WERI-Rb-1 (cell line): Measurements from ENCODE around the gene SEZ6.

ENCODE experiments used
- DNase-seq: peaks from one replicate; pipeline ENCODE4 v3.0.0-alpha.2; 2020
- H3K27ac ChIP-seq: fragments of 250-450 bp; sonication (Bioruptor Pico); 2 replicates; pipeline ENCODE4 v1.5.1; 2020; ENCODE audit warnings: mild to moderate bottlenecking, moderate library complexity
- H3K27me3 ChIP-seq: fragments of 250-450 bp; sonication (Bioruptor Pico); 2 replicates; pipeline ENCODE4 v1.5.1; 2021; ENCODE audit warnings: mild to moderate bottlenecking, low read depth, moderate library complexity; ENCODE audit not compliant: insufficient read depth, severe bottlenecking
- H3K36me3 ChIP-seq: fragments of 250-450 bp; sonication (Bioruptor Pico); 2 replicates; pipeline ENCODE4 v1.5.1; 2020; ENCODE audit warnings: mild to moderate bottlenecking, moderate library complexity
- H3K4me3 ChIP-seq: 2 replicates; pipeline ENCODE4 v1.5.1; 2011; ENCODE audit warnings: low read depth, mild to moderate bottlenecking, control low read depth, low read length
- H3K9me3 ChIP-seq: fragments of 250-450 bp; sonication (Bioruptor Pico); 2 replicates; pipeline ENCODE4 v1.5.1; 2021; ENCODE audit warnings: mild to moderate bottlenecking, moderate library complexity; ENCODE audit not compliant: severe bottlenecking
- TF ChIP-seq, protein P1 (sequence below): IDR thresholded peaks from 2 replicates; pipeline ENCODE4 v1.5.1; 2011; ENCODE audit warnings: low read depth, mild to moderate bottlenecking, control low read depth, inconsistent platforms, low read length

SEZ6 gene

DNA sequence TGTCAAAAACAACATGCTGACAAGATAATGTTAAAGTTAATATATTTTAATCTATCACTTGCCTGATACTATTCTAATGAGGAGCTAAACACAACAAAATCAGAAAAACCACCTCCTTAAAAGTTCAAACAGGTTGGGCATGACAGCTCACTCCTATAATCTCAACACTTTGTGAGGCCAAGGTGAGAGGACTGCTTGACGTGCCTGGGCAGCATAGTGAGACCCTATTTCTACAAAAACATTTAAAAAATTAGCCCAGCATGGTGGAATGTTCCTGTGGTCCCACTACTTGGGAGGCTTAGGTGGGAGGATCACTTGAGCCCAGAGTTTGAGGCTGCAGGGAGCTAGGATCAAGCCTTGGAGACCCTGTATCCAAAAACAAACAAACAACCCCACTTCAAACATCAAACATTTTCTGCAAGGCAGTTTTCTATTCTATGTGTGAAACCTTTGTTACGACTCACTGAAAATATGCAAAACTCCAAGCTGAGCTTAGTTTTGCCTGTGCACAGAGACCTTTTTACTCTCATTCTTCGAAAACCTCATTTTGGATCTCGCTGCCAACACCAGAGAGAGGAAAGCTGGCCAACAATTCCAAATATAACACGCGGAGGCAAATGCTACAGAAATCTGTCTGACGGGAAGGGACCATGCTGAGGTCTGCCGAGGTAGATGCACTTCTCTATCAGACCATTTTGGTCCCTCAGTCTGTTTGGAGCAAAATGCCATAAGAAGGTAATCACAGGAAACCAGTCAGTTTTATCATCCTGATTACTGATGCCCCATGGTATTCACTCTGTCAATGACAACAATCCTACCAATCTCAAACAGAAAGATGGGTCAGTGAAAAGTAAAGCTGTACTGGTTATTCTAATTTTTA is 60.7 kb downstream of the SEZ6 start:
- no peak overlapping the region for H3K27ac ChIP-seq
- H3K4me3 ChIP-seq = no peak overlapping the region
- TF ChIP-seq, protein P1, sequence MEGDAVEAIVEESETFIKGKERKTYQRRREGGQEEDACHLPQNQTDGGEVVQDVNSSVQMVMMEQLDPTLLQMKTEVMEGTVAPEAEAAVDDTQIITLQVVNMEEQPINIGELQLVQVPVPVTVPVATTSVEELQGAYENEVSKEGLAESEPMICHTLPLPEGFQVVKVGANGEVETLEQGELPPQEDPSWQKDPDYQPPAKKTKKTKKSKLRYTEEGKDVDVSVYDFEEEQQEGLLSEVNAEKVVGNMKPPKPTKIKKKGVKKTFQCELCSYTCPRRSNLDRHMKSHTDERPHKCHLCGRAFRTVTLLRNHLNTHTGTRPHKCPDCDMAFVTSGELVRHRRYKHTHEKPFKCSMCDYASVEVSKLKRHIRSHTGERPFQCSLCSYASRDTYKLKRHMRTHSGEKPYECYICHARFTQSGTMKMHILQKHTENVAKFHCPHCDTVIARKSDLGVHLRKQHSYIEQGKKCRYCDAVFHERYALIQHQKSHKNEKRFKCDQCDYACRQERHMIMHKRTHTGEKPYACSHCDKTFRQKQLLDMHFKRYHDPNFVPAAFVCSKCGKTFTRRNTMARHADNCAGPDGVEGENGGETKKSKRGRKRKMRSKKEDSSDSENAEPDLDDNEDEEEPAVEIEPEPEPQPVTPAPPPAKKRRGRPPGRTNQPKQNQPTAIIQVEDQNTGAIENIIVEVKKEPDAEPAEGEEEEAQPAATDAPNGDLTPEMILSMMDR = no peak
- no peak for DNase-seq
- H3K27me3 ChIP-seq = no peaks in the 10 kb centered on the region
- H3K36me3 ChIP-seq = peaks cover 80% of the 10 kb centered on the region
- no peaks in the 10 kb centered on the region for H3K9me3 ChIP-seq

DNA sequence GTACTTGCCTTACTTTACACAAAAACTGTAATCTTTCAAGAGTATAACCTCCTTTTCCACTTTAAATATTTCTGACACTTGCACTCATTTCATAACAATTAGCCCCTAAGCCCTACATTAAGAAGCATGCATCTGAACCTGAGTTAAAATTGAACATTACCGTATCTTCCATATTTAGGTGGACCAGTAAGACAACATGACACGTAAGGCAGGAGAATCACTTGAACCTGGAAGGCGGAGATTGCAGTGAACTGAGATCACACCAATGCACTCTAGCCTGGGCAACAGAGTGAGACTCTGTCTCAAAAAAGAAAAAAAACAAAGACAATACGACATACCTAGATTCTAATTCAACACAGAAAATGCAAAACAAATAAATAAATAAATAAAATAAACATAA is 61.5 kb downstream of the SEZ6 start:
- DNase-seq = no peak
- H3K4me3 ChIP-seq = no peak overlapping the region
- H3K36me3 ChIP-seq = peaks cover 77% of the 10 kb centered on the region
- no peak overlapping the region for H3K27ac ChIP-seq
- TF ChIP-seq, protein P1 = no peak
- H3K9me3 ChIP-seq = no peaks in the 10 kb centered on the region
- no peaks in the 10 kb centered on the region for H3K27me3 ChIP-seq

DNA sequence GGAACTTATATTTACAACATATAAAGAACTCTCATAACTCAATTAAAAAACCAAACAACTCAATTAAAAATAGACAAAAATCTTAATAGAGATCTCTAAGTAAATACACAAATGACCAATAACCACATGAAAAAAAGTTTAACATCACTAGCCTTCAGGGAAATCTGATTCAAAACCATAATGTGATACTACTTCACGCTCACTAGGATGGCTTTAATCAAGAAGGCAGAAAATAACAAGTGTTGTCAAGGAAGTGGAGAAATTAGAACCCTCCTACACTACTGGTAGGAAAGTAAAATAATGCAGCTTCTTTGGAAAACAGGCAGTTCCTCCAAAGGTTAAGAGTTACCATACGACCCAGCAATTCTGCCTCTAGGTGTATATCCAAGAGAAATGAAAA is 62.9 kb downstream of the SEZ6 start:
- no peak for DNase-seq
- peaks cover 74% of the 10 kb centered on the region for H3K36me3 ChIP-seq
- TF ChIP-seq, protein P1 = no peak

DNA sequence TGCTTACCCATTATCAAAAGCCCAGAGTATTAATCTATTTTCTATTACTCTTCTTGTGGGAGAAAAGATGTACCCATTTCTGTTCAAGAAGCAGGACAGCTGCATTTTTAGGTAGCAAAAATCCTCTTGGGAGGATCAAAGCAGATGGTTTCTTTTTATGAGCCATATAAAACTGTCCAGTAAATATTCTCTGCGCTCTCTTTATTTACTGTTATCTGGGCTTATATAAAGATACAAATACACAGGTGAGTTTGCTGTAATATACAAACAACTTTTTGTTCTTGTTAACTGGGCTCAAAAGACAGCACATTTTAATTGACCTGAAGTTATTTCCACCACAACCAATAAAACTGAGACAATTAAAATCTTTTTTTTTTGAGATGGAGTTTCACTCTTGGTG is 64.6 kb downstream of the SEZ6 start:
- no peaks in the 10 kb centered on the region for H3K27me3 ChIP-seq
- DNase-seq = no peak
- TF ChIP-seq, protein P1 = no peak
- no peak overlapping the region for H3K27ac ChIP-seq
- no peak overlapping the region for H3K4me3 ChIP-seq
- H3K9me3 ChIP-seq = no peaks in the 10 kb centered on the region
- H3K36me3 ChIP-seq = peaks cover 59% of the 10 kb centered on the region

More for the DNA sequence above, 62.9 kb downstream of the SEZ6 start:
- Histone ChIP-seq H3K9me3 (no peaks in the 10 kb centered on the region), H3K4me3 (no peak overlapping the region), H3K27me3 (no peaks in the 10 kb centered on the region), H3K27ac (no peak overlapping the region)

DNA sequence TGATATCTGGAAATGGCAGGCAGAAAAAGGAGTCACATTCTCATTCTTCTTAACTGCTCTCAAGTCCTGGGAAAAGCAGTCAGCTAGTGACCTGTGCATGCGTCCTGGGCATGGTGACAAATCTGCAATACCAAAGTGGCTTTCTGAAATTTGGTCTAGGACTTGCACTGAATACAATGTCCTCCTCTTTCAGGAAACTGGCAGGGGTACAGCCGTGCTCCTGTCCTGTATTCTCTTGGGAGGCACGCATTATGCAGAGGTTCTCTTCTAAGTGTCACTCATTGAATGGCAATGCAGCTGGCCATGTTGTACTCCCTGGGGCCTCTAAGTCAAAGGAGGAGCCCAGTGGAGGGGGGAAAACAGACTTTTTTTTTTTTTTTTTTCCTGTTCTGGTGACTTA is 65.2 kb downstream of the SEZ6 start:
- H3K27ac ChIP-seq = no peak overlapping the region
- no peak overlapping the region for H3K4me3 ChIP-seq
- no peaks in the 10 kb centered on the region for H3K9me3 ChIP-seq
- no peaks in the 10 kb centered on the region for H3K27me3 ChIP-seq
- H3K36me3 ChIP-seq = peaks cover 53% of the 10 kb centered on the region
- DNase-seq = no peak
- TF ChIP-seq, protein P1 = no peak
